Measurements from ENCODE around the gene WDR44.
"Not testable (repeated sequence)": the region's sequence is repeated elsewhere in the genome, so short reads cannot be mapped to it uniquely, and the experiment has no call there.

WDR44 gene

DNA sequence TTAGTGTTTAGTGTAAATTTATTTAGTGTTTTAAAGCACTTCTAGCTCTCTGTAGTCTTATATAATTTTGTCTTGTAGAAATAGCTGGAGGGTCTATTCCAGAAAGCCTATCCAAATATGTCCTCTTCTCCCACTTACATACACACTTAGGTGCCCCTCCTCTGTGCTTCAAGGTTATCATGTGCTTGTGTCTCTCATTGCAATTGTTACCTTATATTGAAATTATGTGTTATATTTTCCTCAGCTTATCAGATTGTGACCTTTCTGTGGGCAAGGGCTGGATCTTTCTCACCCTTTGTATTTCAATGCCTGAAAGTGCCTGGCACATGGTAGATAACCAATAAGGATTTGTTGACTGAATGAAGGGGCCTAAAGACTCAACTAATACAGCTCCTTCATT, 18.4 kb downstream of the WDR44 start:
- DNase-seq = no peak

- no peak for DNase-seq
Measured at GRCh38 chrX:118367338-118367737, 21.4 kb downstream of the WDR44 start.

DNA sequence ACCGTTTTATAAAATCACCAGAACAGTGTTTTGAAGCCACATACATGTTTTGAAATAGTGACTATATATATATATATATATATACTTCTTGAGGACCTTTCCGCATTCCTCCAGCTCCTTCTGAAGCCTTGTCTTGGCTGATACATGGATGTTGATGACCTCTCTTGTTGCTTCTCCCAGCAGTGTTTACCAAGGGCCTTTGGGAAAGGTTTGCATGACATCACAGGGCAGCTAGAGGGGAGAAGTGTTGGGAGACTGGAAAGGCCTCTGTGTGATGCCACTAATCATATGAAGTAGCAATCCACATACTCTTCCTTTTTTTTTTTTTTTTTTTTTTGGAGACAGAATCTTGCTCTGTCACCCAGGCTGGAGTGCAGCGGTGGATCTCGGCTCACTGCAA, 22.5 kb downstream of the WDR44 start:
- DNase-seq = no peak

GRCh38 chrX:118370921-118371624, 25.2 kb downstream of the WDR44 start:
- no peak for DNase-seq

GRCh38 chrX:118373538-118373937, 27.6 kb downstream of the WDR44 start:
- DNase-seq = no peak

- no peak for DNase-seq
Measured at GRCh38 chrX:118383120-118383519, 37.2 kb downstream of the WDR44 start.

DNA sequence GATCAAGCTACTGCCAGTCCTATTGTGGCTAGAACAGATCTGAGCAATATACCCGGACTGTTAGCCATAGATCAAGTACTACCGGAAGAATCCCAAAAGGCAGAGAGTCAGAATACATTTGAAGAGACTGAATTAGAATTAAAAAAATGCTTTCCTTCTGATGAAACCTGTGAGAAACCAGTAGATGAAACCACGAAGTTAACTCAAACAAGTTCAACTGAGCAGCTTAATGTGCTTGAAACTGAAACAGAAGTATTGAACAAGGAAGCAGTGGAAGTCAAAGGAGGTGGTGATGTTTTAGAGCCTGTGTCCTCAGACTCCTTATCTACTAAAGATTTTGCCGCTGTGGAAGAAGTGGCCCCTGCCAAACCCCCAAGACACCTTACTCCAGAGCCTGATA, 46.8 kb downstream of the WDR44 start:
- DNase-seq = no peak

- DNase-seq = no peak
Measured at GRCh38 chrX:118396113-118396512, 50.2 kb downstream of the WDR44 start.

DNA sequence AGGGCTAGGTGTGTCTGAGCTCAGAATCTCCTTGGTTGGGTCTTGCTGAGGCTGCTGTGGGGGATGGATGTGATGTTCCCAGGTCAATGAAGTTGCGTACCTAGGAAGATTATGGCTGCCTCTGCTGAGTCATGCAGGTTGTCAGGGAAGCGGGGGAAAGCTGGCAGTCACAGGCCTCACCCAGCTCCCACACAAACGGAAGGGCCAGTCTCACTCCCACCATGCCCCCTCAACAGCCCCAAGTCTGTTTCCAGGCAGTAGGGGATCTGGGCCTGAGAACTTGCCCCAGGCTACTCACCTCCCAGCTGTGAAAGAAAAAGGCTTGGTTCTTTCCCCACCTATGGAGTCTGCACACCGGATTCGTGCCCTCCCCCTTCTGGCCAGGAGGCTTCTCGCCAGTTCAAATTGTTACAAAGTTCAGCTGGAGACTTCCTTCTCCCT, 72.9 kb downstream of the WDR44 start:
- DNase-seq = no peak

GRCh38 chrX:118420462-118420861, 74.6 kb downstream of the WDR44 start:
- DNase-seq = no peak

DNA sequence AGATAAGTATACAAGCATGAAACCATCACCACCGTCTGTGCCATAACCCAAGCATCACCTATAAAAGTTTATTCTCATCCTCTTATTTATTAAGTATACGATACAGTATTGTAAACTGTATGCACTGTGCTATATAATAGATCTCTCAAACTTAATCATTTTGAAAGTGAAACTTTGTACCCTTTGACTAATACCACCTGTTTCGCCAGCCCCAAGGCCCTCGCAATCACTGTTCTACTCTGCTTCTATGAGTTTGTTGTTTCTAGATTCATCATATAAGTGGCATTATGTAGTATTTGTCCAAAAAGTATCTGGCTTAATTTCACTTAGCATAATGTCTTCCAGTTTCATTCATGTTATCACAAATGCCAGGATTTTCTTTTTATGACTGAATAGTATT, 77.7 kb downstream of the WDR44 start:
- DNase-seq = no peak

GRCh38 chrX:118432799-118433198, 86.9 kb downstream of the WDR44 start:
- DNase-seq = no peak

DNA sequence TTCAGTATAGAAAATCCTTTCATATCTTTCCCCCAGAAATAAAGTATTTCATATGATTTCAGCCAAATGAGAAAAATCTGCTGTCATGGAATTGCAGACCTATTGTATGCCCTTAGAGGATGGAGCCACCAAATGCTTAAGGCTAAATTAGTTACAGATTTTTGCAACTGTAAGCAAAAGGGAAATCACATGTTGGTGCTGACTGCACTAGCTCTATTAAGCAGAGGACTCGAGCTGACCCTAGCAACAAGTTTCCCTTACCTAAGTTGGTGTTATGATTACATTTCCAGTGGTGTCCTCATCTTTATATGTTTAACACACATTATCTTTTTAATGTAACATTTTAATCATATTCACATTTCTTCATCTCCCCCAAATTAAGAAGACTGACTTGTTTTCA, 91.4 kb downstream of the WDR44 start:
- no peak for DNase-seq

DNA sequence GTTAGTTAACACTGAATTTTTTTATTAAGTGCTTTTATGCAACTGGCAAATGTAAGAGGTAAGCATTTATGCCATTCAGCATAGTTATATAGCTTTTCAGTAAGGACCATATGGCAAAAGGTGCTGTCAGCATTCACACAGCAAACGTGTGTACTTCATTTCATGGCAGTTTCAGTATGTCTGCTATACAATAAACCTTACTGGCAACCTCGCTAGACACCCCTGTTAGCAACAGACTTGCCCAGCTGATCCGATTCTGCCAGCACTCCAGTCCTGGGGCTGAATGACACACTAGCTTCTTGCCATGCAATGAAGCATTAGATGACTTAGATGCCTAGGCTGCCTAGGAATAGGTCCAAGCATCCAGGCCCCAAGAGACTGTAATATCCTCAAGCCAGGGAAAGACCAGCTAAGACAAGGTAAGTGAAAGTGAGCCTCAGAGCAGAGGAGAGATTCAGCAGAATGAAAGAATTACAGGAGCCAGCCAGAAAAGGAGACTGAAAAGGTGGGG, 102.4 kb downstream of the WDR44 start:
- DNase-seq = no peak

DNA sequence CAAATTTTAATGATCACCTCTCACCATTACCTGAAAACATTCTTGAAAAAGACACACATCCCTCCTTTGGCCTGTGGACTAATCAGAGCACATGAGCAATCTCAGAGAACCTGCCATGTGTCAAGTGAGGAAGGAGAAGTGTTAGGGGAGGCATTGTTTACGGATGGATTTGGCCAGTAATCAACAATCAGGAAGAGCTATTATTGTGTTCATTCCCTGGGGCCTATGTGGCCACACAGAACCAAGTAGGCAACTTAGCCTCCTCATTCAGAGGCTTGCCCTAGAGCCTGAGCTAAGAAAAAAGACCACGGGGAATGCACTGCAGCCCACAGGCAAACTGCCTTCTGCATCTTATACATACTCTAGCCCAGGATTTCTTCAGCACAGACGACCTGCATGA, 109.1 kb downstream of the WDR44 start:
- no peak for DNase-seq

DNA sequence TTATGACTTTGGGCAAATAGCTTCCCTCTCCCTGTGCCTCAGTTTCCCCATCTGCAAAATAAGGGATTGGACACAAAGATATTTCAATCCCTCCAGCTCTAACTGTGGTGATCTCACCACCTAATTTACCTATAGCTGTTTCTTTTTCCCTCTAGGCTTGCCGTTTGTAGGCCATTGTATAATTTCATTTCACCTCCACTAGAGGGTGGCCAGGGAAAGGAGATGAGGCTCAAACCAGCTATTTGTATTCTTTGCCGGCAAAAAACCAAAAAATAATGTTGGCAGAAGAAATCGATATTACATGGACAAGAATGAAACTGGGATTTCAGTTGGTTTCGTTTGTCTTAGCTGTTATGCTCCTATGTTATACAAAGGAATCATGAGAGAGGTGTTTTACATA, 113.6 kb downstream of the WDR44 start:
- no peak for DNase-seq

DNA sequence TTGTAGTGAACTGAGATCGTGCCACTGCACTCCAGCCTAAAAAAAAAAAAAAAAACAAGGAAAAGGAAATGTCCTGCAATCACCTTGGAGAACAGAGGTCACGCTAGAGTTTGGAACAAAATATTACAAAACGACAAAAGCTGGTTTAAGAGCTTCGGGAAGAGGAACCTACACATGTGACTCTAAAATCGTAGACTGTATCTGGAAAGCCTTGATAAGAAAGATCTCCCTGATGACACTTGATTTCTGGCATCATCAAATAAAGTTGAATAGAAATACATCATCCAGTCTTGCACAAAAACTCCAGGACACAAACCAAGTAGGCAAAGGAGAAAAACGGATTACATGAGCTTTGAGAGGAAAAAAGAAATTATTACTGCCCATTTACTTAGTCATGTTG, 118.6 kb downstream of the WDR44 start:
- DNase-seq = no peak

DNA sequence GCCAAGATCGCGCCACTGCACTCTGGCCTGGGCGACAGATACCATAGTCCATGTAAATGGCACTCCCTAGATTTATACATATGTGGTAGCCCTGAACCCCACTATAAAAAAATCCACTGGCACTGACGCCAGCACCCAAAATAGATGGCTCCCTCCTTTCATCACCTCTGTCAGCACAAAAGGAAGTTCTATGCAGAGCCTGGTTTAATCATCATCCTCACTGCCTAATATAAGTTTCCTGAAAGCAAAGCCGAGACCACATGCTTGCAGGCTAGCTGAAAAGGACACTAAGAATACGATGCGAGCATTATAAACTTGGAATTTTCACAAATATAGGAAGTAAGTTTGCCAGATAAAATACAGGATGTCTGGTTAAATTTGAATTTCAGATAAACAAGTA, 122.2 kb downstream of the WDR44 start:
- DNase-seq = no peak

DNA sequence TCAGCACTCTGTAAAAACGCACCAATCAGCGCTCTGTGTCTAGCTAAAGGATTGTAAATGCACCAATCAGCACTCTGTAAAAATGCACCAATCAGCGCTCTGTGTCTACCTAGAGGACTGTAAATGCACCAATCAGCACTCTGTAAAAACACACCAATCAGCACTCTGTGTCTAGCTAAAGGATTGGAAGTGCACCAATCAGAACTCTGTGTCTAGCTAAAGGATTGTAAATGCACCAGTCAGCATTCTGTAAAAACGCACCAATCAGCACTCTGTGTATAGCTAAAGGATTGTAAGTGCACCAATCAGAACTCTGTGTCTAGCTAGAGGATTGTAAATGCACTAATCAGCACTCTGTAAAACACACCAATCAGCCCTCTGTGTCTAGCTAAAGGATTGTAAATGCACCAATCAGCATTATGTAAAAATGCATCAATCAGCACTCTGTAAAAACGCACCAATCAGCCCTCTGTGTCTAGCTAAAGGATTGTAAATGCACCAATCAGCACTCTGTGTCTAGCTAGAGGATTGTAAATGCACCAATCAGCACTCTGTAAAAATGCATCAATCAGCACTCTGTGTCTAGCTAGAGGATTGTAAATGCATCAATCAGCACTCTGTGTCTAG, 124.9 kb downstream of the WDR44 start:
- DNase-seq = not testable (repeated sequence)

GRCh38 chrX:118474586-118474985, 128.7 kb downstream of the WDR44 start:
- no peak for DNase-seq

- no peak for DNase-seq
Measured at GRCh38 chrX:118475903-118476302, 130.0 kb downstream of the WDR44 start.

DNA sequence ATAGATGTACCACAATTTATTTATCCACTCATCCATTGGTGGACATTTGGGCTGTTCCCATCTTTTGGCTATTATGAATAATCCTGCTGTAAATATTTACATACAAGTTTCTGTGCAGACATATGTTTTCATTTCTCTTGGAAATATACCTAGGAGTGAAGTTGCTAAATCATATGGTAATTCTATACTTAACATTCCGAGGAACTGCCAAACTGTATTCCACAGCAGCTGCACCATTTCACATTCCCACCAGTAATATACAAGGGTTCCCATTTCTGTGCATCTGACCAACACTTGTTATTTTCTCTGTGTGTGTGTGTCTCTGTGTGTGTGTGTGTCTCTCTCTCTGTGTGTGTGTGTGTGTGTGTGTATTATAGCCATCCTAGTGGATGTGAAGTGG, 134.3 kb downstream of the WDR44 start:
- DNase-seq = no peak

GRCh38 chrX:118482384-118482783, 136.5 kb downstream of the WDR44 start:
- DNase-seq = not testable (repeated sequence)

DNA sequence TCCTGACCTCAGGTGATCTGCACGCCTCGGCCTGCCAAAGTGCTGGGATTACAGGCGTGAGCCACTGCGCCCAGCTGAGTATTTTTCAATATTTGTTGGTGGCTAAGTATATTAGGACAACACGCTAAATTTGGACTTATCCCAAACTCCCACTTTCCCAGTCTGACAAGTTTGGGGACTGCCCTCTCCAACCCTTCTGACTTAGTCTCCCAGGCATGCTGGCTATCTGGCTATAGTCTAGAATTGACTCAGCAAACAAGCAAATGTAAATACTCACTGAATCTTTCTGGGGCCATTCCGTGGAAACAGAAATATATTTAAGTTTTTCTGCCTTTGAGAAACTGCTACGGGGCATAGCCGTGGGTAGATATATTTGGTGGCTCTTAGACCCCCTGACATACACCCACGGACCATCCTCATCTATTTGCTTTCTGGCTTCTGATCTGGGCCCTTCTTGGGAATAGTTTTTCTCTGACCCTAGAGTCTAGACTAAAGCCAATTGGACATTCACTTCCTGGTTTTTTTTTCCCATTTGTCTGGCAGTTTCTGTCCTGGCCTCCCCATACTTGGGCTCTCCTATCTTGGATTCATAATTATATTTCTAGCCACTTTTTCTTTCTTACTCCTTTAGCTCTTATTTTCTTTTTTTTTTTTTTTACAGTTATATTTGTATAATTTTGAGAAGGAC, 138.5 kb downstream of the WDR44 start:
- no peak for DNase-seq

Data from activated CD8-positive, alpha-beta memory T cell treated with anti-CD3 and anti-CD28 coated beads, Interleukin-2, amount 50 U/mL, for 4 hours (primary cell).